RWPE1 (cell line): ENCODE results near the gene PRCC.
"Not testable (repeated sequence)": the region's sequence is repeated elsewhere in the genome, so short reads cannot be mapped to it uniquely, and the experiment has no call there.

Experiments
- CTCF ChIA-PET: fragments of 350-600 bp; sonication (Branson Sonifier 250); formaldehyde crosslinking; extraction: SDS; loops from one replicate; lab custom pipeline; 2021; lab: Yijun Ruan, JAX
- POLR2A ChIA-PET: fragments of 400-600 bp; formaldehyde crosslinking; extraction: SDS; loops from one replicate; lab custom pipeline; 2020; ENCODE audit warnings: antibody characterized with exemption; ENCODE audit not compliant: low non-redundant PET; lab: Yijun Ruan, JAX
- DNase-seq: peaks from one replicate; pipeline ENCODE4 v3.0.0; 2012; ENCODE audit warnings: low spot score
- H3K27ac ChIP-seq: fragments of 450-650 bp; 2 replicates; pipeline ENCODE4 v1.5.1; 2017
- TF ChIP-seq, protein P1 (sequence below): fragments of 450-650 bp; conservative IDR thresholded peaks from 2 replicates; pipeline ENCODE4 v1.5.1; 2017; ENCODE audit warnings: low read depth, mild to moderate bottlenecking

Gene PRCC

DNA sequence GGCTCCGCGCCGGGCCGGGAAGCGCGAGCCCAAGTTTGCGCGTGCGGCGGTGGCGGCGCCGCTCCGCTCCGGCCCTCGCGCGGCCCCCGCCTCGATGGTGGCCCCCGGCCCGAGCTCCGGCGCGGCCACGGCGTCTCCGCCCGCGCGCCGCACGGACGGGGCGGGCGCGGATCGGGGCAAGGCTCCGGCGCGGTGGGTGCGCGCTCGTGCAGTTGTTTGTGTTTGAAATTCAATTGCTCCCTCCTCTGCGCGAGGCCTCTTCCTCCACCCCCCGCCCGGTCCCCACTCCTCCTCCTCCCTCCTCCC is 15.9 kb upstream of the PRCC start, which contains the start of gene HDGF:
HDGF (minus strand) TSS at position 225 of the 306 bp plus-strand sequence. CDS start 246 bp downstream, outside the sequence.
- ChIA-PET CTCF (interaction anchor here (0.5 to 1.1 kb wide), 2 partner anchors 25 to 32 kb away, joined by 3 to 4 read pairs; no protein-coding TSS in a partner anchor), POLR2A (interaction anchor here (0.6 to 1.6 kb wide), 6 partner anchors 10 to 66 kb away, joined by 3 to 7 read pairs (median 4); partner anchors contain the start of gene PRCC)
- no peak for DNase-seq
- TF ChIP-seq, protein P1, sequence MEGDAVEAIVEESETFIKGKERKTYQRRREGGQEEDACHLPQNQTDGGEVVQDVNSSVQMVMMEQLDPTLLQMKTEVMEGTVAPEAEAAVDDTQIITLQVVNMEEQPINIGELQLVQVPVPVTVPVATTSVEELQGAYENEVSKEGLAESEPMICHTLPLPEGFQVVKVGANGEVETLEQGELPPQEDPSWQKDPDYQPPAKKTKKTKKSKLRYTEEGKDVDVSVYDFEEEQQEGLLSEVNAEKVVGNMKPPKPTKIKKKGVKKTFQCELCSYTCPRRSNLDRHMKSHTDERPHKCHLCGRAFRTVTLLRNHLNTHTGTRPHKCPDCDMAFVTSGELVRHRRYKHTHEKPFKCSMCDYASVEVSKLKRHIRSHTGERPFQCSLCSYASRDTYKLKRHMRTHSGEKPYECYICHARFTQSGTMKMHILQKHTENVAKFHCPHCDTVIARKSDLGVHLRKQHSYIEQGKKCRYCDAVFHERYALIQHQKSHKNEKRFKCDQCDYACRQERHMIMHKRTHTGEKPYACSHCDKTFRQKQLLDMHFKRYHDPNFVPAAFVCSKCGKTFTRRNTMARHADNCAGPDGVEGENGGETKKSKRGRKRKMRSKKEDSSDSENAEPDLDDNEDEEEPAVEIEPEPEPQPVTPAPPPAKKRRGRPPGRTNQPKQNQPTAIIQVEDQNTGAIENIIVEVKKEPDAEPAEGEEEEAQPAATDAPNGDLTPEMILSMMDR, result no peak
- H3K27ac ChIP-seq, result peak within 1 kb of the TSS; percentile 99

DNA sequence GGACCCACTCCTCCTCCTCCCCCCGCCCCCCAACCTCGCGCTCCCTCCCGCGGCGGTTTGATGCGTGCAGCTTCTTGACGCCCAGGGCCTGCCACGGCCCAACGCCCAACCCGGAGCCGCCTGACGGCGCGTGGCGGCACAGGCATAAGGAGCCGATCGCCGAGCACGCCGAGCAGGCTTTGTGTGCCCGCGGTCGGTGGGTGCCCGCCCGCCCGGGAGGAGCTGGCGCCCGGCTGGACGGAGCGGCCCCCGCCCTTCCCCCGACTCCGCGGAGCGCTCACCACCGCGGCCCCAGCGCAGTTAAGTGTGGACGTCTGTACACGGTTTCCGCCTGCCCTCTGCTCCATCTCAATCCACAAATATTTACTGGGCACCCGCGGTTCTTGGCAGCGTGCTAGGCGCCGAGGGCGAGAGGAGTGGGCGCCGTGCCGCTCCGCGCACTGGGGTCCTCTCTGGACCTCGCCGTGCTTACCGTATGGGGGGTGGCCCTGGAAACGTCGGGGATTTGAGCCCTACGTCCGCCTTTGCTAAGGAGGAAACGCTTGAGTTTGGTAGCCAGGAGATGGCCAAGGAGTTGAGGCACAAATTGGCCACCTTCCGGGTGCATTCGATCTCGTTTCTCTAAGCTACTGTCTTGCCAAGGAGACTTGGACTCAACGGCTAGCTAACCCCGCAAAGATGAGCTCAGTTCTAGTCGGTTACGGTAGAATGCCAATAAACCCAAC is 15.4 kb upstream of the PRCC start:
- POLR2A ChIA-PET, result interaction anchor here (0.6 to 1.6 kb wide), 7 partner anchors 9 to 67 kb away, joined by 3 to 7 read pairs (median 4); partner anchors contain the start of genes METTL25B and PRCC
- CTCF ChIA-PET, result interaction anchor here (0.5 to 1.1 kb wide), 4 partner anchors 16 to 81 kb away, joined by 3 to 5 read pairs (median 4); no protein-coding TSS in a partner anchor
- H3K27ac ChIP-seq, result peak overlapping the region; percentile 99
- TF ChIP-seq, protein P1, result no peak
- DNase-seq, result peak; percentile 88

DNA sequence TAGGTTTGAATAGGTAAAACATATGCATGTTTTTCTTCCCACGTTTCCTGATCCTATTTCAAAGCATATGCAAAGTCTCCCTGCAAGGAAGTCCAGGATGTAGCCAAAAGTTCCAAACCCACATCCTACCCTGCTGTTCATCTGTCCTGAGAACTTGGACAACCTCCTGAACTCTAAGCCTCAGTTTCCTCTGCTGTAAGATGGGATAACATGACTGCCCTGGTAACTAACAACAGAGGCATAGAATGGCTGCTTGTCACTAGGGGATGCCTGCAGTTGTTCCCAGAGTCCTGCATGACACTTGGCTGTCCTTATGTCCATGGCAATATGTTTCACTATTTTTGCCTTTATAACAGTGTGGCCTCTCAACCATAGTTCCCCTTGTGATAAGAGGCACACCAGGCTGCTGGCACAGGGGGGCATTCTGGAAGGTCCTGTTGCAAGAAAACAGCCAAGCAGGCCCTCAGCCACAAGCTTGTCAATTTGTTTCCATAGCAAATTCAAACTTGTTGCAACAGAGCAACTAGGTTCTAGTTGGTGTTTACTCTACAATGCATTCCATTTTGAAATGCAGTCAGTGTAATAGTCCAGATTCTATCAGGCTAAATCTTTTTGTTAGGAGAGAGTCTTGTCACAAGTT is 14.4 kb upstream of the PRCC start:
- ChIA-PET CTCF (interaction anchor here (0.7 kb wide), 1 partner anchor 82 kb away, joined by 3 read pairs; no protein-coding TSS in a partner anchor), POLR2A (interaction anchor here (1.3 to 1.6 kb wide), 2 partner anchors 14 to 25 kb away, joined by 3 to 7 read pairs; partner anchors contain the start of genes METTL25B and PRCC)
- TF ChIP-seq, protein P1, result no peak
- no peak for DNase-seq
- peak overlapping the region; percentile 29 for H3K27ac ChIP-seq

DNA sequence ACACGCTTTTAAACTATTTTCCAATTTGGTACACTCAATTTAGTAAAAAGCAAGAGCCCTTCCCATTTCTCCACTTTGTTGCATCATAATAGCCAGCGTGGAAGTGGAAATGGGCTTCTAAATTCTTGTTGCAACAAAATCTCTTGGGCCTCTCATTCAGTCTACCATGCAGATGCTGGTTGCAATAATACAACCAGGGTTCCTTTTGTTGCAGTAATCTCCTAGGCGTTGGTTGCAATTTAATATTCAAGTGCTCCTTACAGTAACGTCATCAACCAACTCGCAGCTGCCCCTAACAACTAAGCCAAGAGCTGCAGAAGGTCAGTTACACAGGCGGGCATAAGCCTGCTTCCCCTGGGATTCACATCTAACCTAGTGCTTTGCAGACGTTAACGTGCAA is 13.1 kb upstream of the PRCC start:
- H3K27ac ChIP-seq, result peak overlapping the region; percentile 29; the same call in 1 of the 2 replicates
- ChIA-PET CTCF (no interaction called here), POLR2A (interaction anchor here (0.6 kb wide), 1 partner anchor 172 kb away, joined by 9 read pairs; no protein-coding TSS in a partner anchor)
- TF ChIP-seq, protein P1, result no peak
- DNase-seq, result no peak

DNA sequence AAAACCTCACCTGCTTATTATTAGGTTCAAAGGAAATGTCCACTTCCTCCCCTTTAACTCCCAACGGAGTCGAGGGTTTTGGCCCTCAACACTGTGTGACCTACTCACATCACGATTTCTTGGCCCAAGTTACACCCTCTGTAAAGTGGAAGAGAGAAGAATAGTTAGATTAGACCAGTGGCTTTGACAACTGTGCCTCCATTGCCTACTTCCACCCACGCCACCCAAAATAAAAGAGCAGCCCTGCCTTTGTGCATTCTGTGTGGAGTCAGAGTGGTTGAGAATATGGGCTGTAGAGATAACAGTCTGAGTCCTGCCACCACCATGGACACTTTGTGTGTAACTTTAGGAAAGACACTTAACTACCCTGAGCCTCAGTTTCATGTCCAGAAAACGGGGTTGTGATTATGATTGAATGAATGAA is 11.8 kb upstream of the PRCC start:
- H3K27ac ChIP-seq, result no peak overlapping the region
- TF ChIP-seq, protein P1, result no peak
- no peak for DNase-seq
- POLR2A ChIA-PET, result no interaction called here
- CTCF ChIA-PET, result interaction anchor here (1.2 kb wide), 1 partner anchor 66 kb away, joined by 5 read pairs; no protein-coding TSS in a partner anchor

DNA sequence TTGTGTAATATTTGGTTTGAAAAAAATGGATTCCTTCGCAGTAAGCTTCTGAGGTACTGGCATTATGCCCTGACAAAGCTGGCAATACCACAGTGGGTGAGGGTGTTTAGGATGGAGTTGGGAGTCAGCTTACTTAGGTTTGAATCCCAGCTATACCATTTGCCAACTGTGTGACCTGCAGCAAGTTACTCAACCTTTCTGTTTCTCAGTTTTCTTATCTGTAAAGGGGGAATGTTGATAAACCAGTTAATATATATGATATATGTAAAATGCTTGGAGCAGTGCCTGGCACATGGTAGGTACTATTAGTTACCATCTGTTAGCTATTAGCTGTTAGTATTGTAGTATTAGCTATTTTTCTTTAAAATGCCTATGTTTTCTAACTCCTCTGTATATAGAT is 11.0 kb upstream of the PRCC start:
- no peak overlapping the region for H3K27ac ChIP-seq
- DNase-seq, result no peak
- ChIA-PET POLR2A (no interaction called here), CTCF (interaction anchor here (1.2 kb wide), 1 partner anchor 66 kb away, joined by 5 read pairs; no protein-coding TSS in a partner anchor)
- TF ChIP-seq, protein P1, result no peak

DNA sequence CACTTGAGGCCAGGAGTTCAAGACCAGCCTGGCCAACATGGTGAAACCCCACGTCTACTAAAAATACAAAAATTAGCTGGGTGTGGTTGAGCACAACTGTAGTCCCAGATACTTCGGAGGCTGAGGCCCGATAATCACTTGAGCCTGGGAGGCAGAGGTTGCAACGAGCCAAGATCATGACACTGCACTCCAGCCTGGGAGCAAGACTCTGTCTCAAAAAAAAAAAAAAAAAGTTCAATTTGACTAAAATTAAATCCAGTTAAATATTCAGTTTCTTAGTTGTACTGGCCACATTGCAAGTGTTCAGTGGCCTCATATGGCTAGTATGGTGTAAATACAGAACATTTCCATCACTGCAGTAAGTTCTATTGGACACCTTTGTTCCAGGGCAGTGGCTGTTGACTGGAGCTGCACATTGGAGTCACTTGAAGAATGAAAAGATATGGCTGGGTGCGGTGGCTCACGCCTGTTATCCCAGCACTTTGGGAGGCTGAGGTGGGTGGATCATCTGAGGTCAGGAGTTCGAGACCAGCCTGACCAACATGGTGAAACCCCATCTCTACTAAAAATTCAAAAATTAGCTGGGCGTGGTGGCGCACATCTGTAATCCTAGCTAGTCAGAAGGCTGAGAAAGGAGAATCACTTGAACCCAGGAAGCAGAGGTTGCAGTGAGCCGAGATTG is 9.6 kb upstream of the PRCC start:
- DNase-seq, POLR2A ChIA-PET, H3K27ac ChIP-seq: not testable (repeated sequence)
- CTCF ChIA-PET, result interaction anchor here (0.7 to 1.0 kb wide), 3 partner anchors 8 to 48 kb away, joined by 3 read pairs; no protein-coding TSS in a partner anchor
